NCI-H524 (cell line): Measurements from ENCODE around the gene FARP1.

Experiments
- DNase-seq, 2 experiments: peaks; one replicate each; lab custom pipeline; 2025; lab: John Stamatoyannopoulos, UW

FARP1 gene

DNA sequence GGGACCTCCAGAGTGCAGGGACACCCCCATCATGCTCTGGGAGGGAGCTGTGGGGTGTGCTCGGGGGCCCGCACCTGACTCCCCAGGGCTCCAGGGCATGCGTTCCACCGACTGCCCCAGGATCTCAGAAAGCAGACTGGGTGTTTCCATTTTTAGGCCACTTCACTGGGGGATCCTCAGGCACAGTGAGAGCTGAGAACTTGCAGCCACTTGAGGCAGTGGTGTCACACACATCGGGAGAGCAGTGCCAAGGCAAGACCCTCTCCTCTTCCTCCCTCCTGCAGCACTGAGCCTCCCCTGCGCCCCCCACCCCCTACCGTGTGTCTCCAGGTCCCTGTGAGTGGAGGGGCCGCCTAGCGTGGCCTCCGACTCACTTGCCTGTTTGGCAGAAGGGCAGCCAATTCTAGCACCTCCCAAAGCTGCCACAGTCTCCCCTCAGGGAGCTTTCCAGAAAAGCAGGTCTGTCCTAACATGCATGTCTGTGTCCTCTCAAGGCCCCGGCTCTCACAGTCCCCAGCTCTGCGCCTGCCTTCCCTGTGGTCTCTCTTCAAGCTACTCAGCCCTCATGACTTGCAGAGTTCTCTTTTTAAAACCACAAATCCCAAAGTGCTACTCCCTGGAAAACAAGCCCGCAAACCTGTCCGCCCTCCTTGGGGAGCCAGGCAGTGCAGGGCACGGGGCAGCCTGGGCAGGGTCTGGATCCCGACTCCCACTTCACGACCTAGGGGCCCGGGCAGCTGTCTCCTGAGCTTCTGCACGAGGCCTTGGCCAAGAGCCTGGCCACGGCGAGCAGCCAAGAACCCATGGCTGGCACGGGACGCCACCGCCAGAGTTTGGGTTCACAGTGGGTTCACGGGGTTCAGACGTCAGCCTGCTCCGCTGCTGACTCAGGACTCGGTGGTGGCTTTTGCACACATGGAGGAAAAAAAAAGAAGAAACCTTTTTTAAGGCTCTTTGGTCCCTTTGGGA is 339.9 kb downstream of the FARP1 start:
- peak in 1 of 2 experiments; percentile 28 for DNase-seq

DNA sequence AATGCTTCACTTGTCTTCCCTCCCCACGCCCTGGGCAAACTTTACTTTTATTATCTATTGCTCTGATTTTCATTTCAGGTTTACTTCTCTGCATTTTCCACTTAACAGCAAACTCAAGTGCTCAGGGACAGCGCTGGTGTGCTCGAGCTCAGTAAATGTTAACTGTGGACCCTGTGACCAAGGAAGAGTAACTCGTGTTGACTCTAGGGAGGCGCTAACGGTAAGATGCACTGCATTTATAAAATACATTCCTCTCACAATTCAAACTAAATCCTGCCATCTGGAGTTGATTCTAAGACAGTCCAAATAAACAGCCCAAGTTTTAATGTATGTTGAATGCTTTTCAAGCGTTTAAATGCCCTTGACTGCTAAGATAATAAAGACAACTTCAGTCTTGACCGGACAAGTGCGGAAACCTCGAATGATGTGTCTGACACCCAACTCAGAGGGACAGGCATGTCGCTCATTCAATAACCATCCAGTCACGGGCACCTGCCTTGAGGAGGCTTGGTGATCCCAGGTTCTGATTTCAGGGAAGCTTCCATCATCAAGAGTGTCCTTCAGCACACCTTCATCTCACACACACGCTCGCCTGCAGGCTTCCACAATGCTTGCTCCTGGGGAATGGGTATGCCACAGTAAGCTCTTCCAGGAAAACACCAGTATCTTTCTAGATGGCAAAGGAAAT is 340.9 kb downstream of the FARP1 start:
- no peak for DNase-seq

DNA sequence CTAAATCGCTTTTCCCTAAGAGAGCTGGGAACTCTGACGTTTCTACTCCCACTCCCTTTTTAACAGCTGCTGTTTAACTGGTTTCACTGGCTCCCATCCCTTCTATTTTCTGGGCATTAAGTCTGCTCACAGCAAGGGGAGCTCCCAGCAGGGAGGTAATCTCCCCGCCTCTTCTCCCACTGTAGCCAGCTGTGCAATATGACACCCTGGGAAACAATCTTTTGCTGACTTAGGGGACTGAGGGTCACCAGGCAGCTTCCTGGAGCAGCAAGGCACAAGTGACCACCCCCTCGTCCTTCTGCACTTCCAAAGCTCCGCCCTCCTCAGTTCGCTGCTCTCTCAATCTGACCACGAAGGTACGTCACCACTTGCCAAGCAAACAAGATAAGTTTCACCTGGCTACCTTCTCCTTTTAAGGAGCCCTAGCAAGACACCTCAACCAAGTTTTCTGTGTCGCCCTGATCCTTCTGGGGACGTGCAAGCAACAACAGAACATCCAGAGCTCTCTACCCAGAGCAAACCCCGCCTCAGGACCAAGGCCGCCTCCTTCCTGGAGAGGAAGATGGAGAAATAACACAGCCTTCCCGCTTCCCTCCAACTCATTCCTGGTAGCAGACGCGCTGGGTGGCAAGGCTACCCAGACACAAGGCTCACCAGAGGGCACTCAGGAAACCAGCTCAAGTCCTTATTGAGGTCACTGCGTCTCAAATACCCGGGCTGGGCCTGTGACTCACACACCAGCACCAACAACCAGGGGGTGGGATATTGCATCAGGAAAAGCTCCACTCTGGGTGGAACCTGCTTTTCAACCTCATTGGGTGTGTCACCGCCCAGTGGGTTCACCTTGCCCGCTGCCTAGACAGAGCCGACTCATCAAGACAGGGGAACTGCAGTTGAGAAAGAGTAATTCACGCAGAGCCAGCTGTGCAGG is 341.7 kb downstream of the FARP1 start:
- peak; percentile 70 to 82 for DNase-seq

DNA sequence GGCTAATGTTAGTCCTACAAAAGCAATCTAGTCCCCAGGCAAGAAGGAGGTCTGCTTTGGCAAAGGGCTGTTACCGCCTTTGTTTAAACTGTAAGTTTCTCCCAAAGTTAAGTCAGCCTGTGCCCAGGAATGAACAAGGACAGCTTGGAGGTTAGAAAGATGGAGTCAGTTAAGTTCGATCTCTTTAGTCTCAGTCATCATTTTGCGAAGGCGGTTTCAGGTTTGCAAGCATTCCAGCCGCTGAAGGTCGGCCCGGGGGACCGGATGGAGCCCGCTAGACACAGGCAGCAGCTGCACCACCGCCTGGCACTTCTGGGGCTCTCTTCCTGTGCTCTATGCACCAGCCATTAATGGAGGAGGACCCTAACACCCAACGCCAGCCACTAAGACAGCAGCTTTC is 342.7 kb downstream of the FARP1 start:
- no peak for DNase-seq

DNA sequence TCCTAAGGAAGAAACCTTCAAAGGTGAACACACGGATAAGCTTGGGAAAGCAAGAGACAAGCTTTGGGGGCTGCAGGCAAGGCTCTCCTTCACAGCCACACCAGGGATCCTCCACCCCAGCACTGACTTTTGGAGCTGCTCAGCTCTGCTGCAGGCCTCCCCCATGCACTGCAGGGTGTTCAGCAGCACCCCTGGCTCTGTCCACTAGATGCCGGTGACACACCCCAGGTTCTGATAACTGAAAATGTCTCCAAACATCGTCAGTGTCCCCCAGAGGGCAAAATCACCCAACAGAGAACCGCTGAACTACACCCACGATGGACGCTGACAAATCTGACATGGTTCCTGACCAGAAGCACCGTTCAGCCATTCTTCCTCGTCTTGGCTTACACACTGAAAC is 343.5 kb downstream of the FARP1 start:
- DNase-seq = no peak

DNA sequence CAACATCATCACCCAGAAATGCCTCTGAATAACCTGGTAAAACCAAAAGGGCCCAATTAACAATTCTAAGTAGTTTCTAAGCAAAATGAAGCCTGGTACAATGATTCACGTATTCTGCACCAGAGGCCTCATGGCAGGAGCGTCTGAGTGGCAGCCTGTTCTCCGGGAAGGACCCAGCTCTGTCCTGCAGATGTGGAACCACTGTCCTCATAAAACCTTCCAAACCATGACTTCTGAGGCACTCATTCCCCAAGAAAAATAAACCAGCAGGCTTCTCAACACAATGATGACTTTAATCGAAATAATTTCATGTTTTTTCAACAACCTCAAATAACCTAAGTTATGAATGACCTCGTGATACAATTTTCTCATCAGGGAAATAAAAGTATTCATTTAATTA is 344.1 kb downstream of the FARP1 start:
- no peak for DNase-seq

DNA sequence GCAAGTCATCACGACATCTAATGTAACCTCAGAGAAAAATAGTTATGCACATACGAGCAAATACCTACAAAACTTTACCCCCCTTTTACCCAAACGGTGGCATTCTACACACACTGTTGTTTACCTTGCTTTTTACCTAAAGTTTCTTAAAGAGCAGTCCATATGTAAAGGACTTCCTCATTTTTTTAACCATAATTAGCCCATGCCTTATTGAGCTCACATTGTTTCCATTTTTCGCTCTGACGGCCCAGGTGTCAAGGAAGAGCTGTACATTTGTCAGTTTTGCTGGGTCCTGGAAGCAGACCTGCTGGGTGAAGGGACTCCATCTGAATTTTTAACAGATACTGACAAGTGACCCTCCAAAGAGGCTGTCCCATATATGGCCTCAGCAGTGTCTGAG is 344.6 kb downstream of the FARP1 start:
- DNase-seq = no peak

DNA sequence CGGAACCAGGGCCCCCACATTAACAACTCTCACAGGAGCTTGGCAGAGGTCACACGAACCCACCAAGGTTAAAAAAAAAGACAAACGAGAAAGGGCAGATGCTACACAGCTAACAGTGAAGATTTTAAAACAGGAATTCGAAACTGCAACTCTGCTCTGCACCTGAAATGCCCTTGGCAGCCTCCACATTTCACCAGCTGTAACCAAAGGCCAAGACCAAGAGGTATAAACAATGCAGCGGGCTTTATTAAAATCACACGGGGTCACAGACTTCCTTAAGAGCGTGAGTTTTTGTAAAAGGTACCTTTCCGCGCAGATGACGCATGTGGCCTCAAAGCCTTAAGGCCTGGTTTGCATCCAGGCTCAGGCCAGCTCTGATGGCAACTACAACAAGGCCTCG is 345.8 kb downstream of the FARP1 start:
- DNase-seq = no peak

DNA sequence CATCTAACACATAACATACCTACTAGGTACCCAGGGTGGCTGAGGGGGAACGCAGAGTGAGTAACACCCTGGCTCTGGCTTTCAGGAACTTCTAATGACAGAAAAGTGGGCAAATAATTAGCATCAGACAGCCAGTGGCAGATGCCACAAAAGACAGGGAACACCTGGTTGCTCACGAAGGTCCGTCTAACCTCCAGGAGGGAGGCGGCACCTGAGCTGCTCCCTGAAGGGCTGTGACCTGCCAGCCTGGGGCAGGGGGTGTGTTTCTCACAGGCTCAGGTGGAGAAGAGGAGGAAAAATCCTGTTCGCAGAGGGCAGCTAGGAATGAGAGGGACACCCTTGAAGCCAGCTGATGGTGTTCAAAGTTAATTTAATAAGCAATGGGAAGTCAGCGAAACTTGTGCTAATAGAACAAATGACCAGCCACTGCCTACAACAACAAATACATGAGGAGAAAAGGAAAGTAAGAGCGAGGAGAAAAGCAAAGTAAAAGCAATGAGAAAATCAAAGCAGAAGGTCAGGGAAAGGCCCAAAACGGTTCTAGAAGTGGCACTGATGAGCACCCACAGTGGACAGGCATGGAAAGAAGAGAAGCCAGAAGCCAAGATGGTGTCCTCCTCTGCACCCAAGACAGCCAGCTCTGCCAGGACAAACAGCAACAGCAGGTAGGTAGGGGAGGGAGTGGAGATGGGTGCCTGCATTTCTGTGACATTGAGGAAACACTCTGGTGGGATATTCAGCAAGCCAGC is 346.7 kb downstream of the FARP1 start:
- peak in 1 of 2 experiments; percentile 9 for DNase-seq

DNA sequence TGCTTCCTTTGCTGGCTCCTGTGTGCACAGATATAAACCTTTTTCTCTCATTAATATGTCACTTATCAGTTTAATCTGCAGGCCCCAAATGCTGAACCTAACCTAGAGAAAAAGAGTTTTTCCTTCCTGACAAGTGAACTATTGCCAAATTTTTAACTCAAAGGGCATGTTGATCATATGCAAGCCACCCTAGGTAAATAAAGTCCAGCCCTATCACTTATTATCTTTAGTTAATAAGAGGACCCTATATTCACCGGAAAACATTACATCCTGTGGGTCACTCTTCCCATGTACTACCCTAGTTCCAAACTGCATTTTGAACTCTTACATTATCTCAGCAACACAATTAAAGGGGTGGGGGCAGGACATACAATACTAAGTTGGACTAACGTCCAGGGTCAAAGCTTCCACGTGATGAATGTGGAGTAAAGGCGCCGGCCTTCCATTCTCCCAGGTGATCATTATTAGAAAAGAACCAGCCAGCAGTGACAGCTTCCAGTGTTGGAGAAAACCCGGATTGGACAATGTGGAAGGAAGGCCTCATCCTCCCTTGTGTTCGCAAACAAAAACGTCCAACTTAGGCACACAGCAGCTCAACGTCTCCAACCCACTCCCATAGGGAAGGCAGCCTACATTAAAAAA is 347.4 kb downstream of the FARP1 start:
- no peak for DNase-seq

DNA sequence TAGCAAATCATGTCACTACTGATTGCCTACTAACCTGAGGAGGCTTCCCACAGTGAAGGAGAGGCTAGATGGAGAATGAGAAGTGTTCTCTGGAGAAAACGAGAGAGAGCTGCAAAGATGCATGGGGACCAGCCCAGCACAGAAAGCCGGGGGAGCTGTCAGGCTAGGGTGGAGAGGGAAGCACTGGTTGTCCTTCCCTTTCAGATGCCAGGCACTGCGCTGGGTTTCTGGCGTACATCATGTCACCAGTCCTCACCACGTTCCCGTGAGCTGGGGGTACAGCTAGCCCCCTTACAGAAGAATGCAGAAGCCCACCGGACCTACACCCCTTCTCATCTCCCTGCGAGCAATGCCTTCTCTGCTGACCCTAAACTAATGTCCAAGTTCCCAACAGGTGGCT is 348.0 kb downstream of the FARP1 start:
- no peak for DNase-seq

DNA sequence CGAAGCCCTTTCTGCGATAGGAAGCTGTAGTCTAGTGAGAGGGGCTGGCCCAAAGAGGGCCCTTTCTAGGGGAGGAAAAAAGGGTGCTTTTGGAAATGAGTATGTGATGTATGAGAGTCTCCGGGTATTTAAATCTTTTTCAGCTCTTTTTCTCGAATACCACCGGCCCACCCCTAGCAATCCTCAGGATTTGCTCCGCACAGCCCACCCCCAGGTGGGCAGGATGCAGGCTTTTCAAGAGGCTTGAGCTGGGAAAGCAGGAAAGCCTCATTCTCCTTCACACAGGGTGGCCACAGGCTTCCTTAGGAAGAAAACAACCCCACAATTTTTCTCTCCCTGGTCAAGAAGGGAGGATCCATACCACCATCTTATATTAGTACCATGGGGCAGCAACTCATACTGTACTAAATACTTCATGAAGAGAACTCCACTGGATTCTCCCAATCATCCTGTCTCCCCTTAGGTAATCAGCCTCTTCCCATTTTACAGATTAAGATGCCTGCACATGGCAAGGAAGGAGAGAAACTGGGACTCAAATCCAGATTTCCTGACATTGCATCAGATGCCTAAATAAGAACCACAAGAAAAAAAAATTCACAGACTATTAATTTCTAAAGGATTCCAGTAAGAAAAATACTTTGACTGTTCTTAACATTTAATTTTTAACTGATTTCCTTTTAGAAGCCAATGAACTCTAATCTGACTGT is 349.6 kb downstream of the FARP1 start:
- DNase-seq = no peak

DNA sequence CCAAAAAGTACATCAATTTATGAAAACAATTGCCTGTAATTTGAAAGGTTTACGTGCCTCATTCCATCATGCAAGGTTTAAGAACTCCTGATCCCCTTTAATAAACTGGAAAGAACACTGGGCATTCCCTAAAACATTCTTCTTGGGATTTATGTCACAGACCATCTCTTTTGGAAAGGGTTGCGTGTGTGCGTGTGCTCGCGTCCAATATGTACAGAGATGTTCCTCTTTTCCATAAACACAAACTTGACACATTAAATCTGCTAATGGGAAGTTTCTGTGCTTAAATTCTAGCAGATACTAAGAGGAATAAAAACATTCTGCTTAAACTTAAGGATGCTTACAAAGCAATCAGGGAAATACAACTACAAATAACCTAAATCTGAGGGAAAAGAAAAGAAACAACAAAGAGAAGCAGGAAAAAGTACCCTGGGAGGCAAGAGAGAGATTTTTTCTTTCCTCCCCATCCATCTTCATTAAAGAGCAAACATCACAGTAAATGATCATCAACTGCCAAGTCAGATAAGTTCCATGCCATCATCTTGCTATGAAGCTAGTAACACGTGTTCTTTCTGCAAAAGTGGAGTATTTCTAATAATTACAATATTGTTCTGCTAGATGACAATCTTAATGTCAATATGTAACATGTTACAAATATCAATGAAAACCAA is 350.3 kb downstream of the FARP1 start:
- no peak for DNase-seq

DNA sequence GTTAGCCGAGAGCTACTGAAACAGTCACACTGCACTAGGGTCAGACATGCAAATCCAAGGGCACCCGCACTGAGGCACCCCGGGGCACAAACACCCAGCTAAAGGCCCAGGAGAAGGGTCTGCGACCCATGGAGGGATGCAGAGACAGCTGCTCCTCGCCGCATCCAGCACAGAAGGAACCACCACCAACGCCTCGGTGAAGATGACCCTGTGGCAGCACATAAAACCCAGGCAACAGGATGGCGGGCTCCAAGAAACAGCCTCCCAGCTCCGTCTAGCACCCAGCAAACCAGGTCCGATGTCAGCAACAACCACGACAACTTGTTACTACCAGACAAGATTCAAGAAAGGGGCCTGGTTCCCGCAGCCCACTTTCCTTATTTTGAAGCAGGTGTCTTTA is 351.9 kb downstream of the FARP1 start:
- no peak for DNase-seq

DNA sequence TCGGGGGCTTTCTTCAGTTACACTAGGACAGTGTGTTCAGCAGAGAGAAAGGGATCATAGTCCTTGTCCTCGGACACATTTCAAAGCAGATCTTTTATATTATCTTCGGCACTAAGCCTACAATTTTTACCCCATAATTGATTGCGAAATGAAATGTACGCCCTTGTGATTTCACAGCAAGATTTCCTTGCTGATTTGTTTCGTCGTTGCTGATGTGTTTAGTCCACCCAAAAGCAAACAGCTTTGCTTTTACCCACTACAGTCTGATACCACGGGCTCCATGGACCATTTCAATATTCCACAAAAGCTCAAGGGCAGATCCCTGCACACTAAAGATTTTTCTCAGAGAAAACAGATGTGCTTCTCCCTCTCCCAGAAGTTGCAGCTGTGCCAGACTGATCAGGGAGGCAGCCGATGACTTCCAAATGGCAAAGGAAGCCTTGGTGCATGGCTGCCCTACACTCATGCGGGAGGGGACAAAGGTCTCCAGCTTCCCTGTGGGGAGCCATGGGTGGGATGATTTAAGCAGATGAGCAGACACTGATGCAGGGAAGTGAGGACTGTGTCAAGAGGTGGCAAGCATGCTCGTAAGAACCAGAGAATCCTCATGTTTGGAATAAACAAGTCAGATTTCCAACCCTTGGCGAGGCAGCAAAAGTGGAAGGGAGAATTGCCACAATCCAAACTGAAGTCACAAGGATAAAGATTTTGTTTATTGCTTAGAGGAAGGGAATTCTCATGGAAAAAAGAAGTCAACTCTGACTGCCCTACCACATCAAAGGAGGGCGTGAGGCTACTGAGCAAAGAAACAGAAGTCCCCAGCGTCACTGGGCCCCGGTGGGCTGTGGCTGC is 353.0 kb downstream of the FARP1 start:
- no peak for DNase-seq

DNA sequence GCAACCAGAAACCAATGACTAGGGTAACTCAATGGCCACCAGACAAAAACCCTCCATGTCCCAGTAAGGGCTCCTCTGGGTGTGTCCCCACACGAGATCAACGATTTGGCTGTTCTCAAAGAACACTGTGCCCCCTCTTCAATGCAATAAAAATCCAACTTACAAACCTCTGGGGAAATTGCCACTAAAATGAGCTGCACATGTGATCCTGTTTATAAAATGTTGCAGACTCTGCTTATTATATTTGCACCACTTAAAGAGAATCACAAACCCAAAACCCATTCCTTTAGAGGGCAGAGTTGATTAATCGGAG is 353.5 kb downstream of the FARP1 start:
- DNase-seq = no peak

DNA sequence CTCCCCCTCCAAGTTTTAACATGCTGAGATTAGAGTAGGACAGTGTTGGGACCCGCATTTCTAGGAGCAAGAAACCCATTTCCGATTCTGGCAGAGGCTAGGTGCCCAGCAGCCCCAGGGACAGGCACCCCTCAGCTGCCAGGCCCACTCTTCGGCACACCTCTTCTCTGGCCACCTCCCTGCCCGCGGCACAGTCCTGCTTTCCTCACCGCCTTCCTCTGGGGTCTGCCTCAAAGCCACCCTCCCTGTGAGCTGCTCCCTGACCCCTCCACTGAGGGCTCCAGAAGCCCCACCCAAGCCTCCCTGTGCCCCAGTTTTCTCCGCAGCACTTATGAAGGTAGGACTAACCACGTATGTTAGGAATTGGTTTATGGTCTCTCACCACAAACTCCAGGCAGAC is 354.1 kb downstream of the FARP1 start:
- no peak for DNase-seq

DNA sequence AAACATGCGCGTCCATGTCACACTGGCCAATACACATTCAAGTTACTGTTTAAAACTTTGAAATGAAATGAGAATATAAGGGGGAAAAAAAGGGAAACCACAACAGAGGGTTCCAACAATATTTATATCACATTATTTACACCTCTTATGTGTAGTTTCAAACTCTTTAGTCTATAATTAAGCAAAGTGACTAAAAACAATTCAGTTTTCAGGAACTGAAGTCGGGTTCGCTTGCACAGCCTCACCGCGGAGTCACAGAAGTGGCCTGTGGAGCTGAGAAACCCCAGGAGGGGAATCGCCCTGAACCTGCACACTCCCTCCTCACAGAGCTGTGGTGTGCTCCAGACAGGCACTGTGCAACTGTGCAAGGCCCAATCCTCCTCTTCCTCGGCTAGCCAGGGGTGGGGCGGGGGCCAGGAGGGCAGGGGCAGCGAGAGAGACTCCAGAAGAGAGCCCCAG is 358.1 kb downstream of the FARP1 start:
- no peak for DNase-seq
